ENCODE results near the gene ERMAP. TPM values are rescaled to one million over a fixed set of nuclear protein-coding genes. Genes with fewer than 3 reads are reported as not detected.

Gene ERMAP
- total and polyA plus RNA-seq, 9 of the 15 experiments (the other 6 are each of a cell fraction or from before 2014, with no cell fraction given), result 8.0 to 31.4 (median 22.5) TPM

DNA sequence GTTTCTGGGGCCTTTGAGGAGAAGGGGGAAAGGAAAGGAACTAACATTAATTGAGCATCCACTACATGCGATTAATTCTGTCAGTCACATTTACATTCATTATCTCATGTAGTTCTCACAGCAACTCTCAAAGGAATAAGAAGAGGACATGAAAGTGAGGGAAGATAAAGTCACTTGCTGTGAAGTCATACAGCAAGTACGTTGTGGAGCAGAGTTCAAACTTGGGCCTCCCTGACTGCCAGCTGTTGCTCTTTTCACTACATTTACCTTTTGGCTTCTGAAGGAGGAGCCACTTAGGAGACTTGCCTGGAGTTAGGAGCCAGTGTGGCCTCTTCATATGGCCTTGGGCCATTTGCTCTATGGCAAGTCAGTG lies 35.7 kb downstream of the ERMAP start:
- WGBS (ENCODE audit: insufficient coverage, low coverage, missing lambda C conversion rate), result 44% methylated on average over 2 of the region's 2 CpGs
- H3K79me2 ChIP-seq (ENCODE audit: control insufficient read depth, insufficient read depth, low read length), result peaks cover 9% of the 10 kb centered on the region
- no peak overlapping the region for H2AFZ ChIP-seq (ENCODE audit: low read depth, low read length)
- H3K27me3 ChIP-seq (ENCODE audit: control insufficient read depth in 2 of 2, insufficient read depth in 2 of 2, low read length in 2 of 2), result no peaks in the 10 kb centered on the region
- in situ Hi-C loops (cut with MboI) (no loop called here), intact Hi-C loops (cut with micrococcal nuclease) (no loop called here)
- TF ChIP-seq, protein P1, sequence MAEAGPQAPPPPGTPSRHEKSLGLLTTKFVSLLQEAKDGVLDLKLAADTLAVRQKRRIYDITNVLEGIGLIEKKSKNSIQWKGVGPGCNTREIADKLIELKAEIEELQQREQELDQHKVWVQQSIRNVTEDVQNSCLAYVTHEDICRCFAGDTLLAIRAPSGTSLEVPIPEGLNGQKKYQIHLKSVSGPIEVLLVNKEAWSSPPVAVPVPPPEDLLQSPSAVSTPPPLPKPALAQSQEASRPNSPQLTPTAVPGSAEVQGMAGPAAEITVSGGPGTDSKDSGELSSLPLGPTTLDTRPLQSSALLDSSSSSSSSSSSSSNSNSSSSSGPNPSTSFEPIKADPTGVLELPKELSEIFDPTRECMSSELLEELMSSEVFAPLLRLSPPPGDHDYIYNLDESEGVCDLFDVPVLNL (CRISPR knock-in tag; IDR thresholded peaks at IDR 0.05; ENCODE audit: low read depth), result no peak
- TF ChIP-seq ADNP (tag; IDR thresholded peaks at IDR 0.05) (no peak), ZNF830 (CRISPR knock-in tag; IDR thresholded peaks at IDR 0.05) (no peak), CBX5 (IDR thresholded peaks at IDR 0.05; ENCODE audit: borderline replicate concordance, low read depth) (no peak), ZBTB17 (CRISPR knock-in tag; IDR thresholded peaks at IDR 0.05) (no peak), BRF1 (IDR thresholded peaks at IDR 0.05; ENCODE audit: borderline replicate concordance, extremely low read depth, insufficient read length) (no peak), YBX1 (IDR thresholded peaks at IDR 0.05) (no peak), RBM39 (optimal IDR thresholded peaks at IDR 0.05; ENCODE audit: low read depth, low read length) (no peak), CBX8 (IDR thresholded peaks at IDR 0.05; ENCODE audit: borderline replicate concordance, extremely low read depth, low read depth, low read length, poor library complexity, severe bottlenecking) (no peak), KAT7 (CRISPR knock-in tag; IDR thresholded peaks at IDR 0.05; ENCODE audit: borderline replicate concordance) (no peak)
- TF ChIP-seq, protein P2, sequence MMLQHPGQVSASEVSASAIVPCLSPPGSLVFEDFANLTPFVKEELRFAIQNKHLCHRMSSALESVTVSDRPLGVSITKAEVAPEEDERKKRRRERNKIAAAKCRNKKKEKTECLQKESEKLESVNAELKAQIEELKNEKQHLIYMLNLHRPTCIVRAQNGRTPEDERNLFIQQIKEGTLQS (IDR thresholded peaks at IDR 0.05), result no peak
- TF ChIP-seq, protein P2 (CRISPR knock-in tag; conservative IDR thresholded peaks at IDR 0.05), result no peak
- no peak overlapping the region for H3K4me3 ChIP-seq
- H3K9ac ChIP-seq (ENCODE audit: insufficient read depth in 1 of 2, low read depth in 2 of 2, low read length in 2 of 2), result no peak overlapping the region
- BruUV-seq (replicated peaks), result no TSS peak
- peaks cover 5% of the 10 kb centered on the region for H3K9me3 ChIP-seq (replicated peaks; ENCODE audit: control insufficient read depth, insufficient read depth, low read depth, low read length)
- no peaks in the 10 kb centered on the region for H3K9me1 ChIP-seq (ENCODE audit: control insufficient read depth, insufficient read depth, low read length)
- H3K27ac ChIP-seq (ENCODE audit: extremely low read depth, low read depth, low read length), result no peak overlapping the region
- H3K36me3 ChIP-seq (ENCODE audit: control insufficient read depth, insufficient read depth, low read length), result peaks cover 36% of the 10 kb centered on the region; the same call in 2 of the 3 replicates
- ATAC-seq (peak; percentile 12; the same call in 1 of the 3 replicates), FAIRE-seq (no peak), DNase-seq (ENCODE audit: extremely low read depth in 1 of 4, low spot score in 3 of 4) (no peak)
- H4K20me1 ChIP-seq (replicated peaks; ENCODE audit: control insufficient read depth, insufficient read depth, low read length), result no peaks in the 10 kb centered on the region
- ChIA-PET CTCF (ENCODE audit: low intra/inter-chr PET ratio) (no interaction called here), POLR2A (no interaction called here)
- H3K4me2 ChIP-seq (ENCODE audit: insufficient read depth, low read length), result no peak overlapping the region
- H3K4me1 ChIP-seq (replicated peaks in 1 of 2; ENCODE audit: control insufficient read depth in 2 of 2, insufficient read depth in 2 of 2, low read length in 2 of 2), result peaks cover 8% of the 10 kb centered on the region in 2 experiments

Measured in K562 (cell line).